HS-27A (cell line): Measurements from ENCODE around the gene RBM4B.
A peak's percentile ranks its signal among the peaks of the same experiment; 100 is the strongest.

ENCODE experiments used
- DNase-seq: peaks from one replicate; pipeline ENCODE4 v3.0.0-alpha.2; 2012; ENCODE audit warnings: low read depth, missing footprints

RBM4B gene

GRCh38 chr11:66707486-66707885 is 29.8 kb upstream of the RBM4B start:
- DNase-seq = no peak

- no peak for DNase-seq
These were observed 29.3 kb upstream of the RBM4B start for GRCh38 chr11:66706989-66707388.

GRCh38 chr11:66705587-66706335 is 28.1 kb upstream of the RBM4B start:
- DNase-seq = no peak

DNA sequence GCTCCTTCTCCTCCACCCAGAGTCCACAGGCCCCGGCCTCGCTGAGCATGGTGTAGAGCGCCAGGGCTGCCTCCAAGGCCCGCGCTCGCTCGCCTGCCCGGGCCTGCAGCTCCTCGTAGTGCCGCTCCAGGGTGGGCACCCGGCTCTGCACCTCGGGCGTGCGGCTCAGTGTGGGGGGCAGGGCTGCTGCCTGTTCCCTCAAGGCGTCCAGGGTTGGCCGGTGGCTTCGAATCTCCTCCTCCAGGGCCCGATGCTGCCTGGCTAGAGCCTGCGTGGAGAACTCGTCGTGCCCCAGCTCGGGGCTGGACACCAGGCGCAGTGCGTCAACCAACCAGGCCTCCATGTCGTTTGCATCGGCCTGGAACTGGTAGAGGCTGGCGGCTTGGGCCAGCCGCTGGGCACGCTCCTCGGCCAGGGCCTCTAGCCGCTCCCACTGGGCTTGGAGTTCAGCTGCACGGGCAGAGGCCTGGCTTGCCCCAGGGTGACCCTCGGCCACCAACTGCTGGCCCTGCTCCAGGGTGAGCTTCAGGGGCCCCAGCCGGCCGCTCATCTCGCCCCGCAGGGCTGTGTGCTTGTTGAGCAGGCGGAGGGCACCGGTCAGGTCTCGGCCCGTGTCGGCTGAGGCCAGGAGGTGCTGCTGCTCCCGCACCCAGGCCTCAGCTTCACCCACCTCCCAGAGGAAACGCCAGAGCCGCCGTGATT is 27.1 kb upstream of the RBM4B start:
- no peak for DNase-seq

DNA sequence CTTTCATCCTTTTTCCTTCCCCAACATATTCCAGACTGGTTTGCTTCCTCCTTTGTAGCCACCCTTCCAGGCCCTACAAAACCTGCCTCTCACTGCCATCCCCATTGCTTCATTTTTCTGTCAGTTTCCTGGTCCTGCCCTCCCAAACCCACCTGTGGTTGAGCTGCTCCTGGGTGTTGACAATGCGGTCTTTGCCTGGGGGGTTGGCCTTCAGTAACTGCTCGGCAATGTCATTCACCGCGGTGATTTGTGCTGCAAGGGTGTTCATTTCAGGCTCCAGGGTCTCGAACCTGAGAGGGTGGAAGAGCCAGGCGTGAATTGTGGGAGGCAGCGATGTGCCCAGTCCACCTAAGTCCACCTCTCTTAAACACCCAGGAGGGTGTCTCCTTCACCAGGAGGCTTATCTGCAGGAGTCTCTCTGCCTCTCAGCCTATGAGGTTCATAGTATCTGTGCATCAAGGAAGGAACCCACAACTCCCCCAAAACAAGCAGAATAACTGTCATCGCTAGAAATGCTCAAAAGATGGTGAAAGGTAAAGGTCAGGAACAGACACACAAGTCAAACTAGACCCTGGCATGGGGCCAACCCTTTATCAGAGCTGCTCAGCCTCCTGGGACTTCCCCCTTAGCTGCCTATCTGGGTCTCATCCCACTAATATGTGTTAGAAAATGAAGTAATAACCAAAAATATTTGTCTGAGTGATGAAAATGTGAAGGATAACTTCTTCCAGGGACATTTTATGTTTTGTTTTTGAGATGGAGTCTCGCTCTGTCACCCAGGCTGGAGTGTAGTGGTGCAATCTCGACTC is 23.9 kb upstream of the RBM4B start:
- DNase-seq = no peak

GRCh38 chr11:66700742-66701141 is 23.1 kb upstream of the RBM4B start:
- no peak for DNase-seq

DNA sequence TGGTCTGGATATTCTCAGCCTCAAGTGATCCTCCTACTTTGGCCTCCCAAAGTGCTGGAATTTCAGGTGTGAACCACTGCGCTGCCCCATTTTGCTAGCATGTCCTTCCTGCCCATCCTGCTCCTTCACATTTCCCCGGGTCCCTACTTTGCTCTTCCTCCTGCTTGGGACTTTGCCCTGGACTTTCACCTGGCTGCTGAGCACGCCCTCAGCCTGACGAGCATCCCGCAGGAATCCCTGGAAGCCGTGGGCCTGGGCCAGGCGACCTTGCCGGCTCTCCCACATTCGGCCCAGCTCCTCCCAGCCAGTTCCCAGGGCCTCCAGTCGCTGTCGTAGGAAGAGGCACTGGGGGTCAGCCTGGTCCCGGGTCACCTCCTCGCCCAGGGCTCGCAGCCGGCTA is 22.6 kb upstream of the RBM4B start:
- no peak for DNase-seq

GRCh38 chr11:66698491-66698890 is 20.8 kb upstream of the RBM4B start:
- no peak for DNase-seq

- no peak for DNase-seq
These were observed 20.3 kb upstream of the RBM4B start for GRCh38 chr11:66697988-66698387.

DNA sequence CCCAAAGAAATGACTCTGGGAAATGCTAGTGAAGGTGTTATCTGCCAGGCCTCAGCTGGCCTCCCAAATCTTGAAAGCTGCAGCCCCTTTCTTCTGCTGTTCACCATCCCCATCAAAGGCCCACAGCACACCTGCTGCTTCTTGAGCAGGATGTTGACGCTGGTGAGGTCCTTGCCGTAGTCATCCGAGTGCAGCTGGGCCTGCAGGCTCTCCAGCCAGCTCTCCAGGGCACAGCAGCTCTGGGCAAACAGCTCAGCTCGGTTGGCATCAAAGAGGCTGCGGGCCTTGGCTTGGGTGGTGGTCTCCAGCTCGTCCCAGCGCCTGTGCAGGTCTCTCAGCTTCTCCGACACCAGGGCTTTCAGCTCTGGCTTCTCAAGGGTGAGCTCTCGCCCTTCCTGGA is 18.5 kb upstream of the RBM4B start:
- DNase-seq = no peak

DNA sequence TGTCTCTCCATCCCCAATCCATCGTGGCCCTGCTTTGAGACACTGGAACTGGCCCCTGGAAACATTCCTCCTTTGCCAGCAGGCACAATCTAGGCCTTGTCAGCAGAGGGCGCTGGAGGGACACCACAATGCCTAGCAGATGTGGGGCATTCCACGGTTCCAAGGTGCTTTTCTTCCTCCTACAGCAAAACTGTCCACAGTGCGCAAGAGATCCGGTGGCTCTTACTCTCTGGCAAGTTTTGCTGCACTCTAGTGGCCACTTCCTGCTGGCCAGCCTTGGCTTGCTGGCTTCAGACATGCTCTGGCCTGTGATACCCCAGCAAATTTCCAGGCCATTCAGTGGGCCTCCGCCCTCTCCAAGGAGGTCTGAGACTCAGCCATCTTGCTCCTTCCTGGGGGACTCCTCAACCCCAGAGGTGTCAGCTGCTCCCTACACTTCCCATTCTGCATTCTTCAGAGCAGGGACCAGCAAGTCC is 17.1 kb upstream of the RBM4B start:
- DNase-seq = peak; percentile 86

DNA sequence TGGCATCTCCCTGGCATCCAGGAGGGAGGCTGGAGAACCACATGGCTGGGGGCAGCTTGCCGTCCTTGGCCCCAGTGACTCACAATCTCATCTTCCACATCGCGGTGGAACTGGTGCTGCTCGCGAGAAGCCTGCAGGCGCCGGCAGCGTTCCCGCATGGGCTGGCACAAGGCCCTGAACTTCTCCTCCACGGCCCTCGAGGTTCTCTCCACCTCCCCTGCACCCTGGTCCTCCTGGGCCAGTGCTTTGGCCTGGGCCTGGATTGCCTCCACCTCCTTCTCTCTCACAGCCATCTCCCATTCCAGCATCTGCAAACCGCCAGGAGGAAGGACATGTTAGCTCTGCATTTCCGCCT is 16.3 kb upstream of the RBM4B start:
- DNase-seq = no peak

DNA sequence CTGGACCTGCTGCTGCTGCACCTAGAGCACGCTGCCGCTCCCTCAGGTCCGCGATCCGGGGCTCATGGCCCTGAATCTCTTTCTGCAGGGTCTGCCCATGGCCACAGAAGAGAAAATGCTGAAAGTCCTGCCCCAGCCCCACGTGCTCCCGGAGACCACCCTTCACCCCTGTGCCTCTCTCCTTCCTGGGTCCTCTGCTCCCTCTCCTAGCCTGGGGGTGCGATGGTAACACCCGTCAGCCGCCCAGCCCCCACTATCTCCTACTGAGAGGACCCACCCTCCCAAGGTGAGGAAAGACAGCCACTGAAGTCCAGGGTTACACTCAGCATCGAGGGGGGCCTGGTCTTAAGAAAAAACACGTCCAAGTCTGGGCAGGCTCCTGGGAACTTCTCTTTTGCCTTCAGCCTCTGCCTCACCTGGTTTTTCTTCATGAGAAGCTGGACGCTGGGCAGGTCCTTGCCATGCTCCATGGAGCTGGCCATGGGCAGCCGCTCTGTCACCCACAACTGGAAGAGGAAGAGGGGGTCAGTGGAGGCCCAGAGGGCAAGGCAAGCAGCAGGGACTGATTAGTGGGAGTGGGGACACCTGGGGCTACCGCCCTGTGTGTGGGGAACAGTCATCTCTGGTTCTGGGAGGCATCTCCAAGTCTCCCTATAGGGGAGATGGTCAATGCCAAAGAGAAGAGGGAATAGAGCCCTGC is 15.8 kb upstream of the RBM4B start:
- DNase-seq = no peak

GRCh38 chr11:66692871-66693331 is 15.2 kb upstream of the RBM4B start:
- no peak for DNase-seq

GRCh38 chr11:66692446-66692845 is 14.8 kb upstream of the RBM4B start:
- DNase-seq = no peak

GRCh38 chr11:66691311-66691980 is 13.8 kb upstream of the RBM4B start:
- DNase-seq = no peak

DNA sequence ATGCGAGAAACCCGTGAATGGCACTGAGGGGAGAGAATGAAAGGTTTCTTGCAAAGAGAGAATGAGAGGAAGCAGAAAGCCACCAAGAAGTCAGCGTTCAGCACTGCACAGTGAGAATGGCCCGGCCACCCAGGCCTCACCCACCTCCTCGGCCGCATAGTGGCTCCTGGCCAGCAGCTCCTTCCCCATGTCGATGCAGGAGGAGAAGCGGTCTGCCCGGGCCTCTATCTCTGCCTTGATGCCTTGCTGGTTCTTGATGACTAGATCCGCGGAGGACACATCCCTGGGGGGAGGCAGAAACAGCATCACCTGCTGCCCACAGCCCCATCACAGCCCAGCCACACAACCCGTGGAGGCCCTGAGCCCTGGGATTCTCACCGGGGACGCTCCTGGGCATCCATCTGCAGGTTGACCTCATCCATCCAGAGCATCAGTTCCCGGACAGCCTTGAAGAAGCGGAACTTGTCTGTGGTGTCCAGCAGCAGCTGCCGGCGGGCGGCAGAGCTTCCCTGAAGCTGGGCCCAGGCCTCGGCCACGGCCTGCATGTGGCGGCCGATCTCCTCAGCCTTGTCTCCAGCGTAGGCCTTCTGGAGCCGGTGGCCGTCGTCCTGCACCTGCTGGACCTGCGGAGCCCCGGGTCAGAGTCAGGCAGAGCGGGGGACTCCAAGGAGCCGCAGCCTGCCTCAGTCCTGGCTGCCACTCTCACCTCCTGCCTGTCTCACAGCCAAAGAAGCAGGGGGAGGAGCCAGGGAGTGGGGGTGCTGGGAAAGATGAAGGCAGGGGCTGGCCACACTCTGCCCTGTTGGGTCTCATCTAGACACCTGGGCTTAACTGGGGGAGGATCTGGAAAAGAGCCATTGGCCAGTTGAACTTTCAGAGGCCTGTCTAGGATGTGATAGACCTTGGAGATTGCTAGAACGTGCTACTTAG is 12.2 kb upstream of the RBM4B start:
- no peak for DNase-seq

GRCh38 chr11:66688561-66689534 is 11.2 kb upstream of the RBM4B start:
- no peak for DNase-seq

GRCh38 chr11:66687831-66688281 is 10.2 kb upstream of the RBM4B start:
- no peak for DNase-seq
